Neural progenitor cell (in vitro differentiated cells): ENCODE measurements around the gene RTN4RL1. TPM values are rescaled to one million over a fixed set of nuclear protein-coding genes. Genes with fewer than 3 reads are reported as not detected.
A peak's percentile ranks its signal among the peaks of the same experiment; 100 is the strongest.

ENCODE experiments used
- DNase-seq: peaks from one replicate; pipeline ENCODE4 v3.0.0-alpha.2; 2016; ENCODE audit warnings: low spot score
- H2AFZ ChIP-seq: fragments of 200-600 bp; sonication (generic); replicated peaks from 2 replicates; pipeline ENCODE4 v1.6.1; 2016; ENCODE audit warnings: antibody characterized with exemption
- H3F3A ChIP-seq: fragments of 200-600 bp; sonication (generic); 2 replicates; pipeline ENCODE4 v1.6.1; 2016; ENCODE audit warnings: antibody characterized with exemption, low read depth
- H3K27ac ChIP-seq: fragments of 200-600 bp; sonication (generic); 2 replicates; pipeline ENCODE4 v1.5.1; 2016; ENCODE audit warnings: mild to moderate bottlenecking
- H3K27me3 ChIP-seq: fragments of 200-600 bp; sonication (generic); 2 replicates; pipeline ENCODE4 v1.6.1; 2016; ENCODE audit warnings: mild to moderate bottlenecking, moderate library complexity
- H3K36me3 ChIP-seq: fragments of 200-600 bp; sonication (generic); 2 replicates; pipeline ENCODE4 v1.5.1; 2016
- H3K4me1 ChIP-seq: fragments of 200-600 bp; sonication (generic); 2 replicates; pipeline ENCODE4 v1.6.1; 2016; ENCODE audit warnings: mixed run types
- H3K4me2 ChIP-seq: fragments of 200-600 bp; sonication (generic); 2 replicates; pipeline ENCODE4 v1.6.1; 2016
- H3K4me3 ChIP-seq: fragments of 200-600 bp; sonication (generic); 2 replicates; pipeline ENCODE4 v1.5.1; 2016
- H3K79me2 ChIP-seq: fragments of 200-600 bp; sonication (generic); 2 replicates; pipeline ENCODE4 v1.6.1; 2016; ENCODE audit warnings: low read depth
- H3K9ac ChIP-seq: fragments of 200-600 bp; sonication (generic); 2 replicates; pipeline ENCODE4 v1.6.1; 2016
- H3K9me3 ChIP-seq: fragments of 200-600 bp; sonication (generic); 2 replicates; pipeline ENCODE4 v1.5.1; 2016; ENCODE audit warnings: low read depth
- H4K20me1 ChIP-seq: fragments of 200-600 bp; sonication (generic); 2 replicates; pipeline ENCODE4 v1.6.1; 2016; ENCODE audit warnings: low read depth
- H3K27ac Mint-ChIP-seq: 3 replicates; pipeline ENCODE4 v1.8.0; 2021; ENCODE audit warnings: mixed read lengths
- H3K27me3 Mint-ChIP-seq: 2 replicates; pipeline ENCODE4 v1.8.0; 2022; ENCODE audit warnings: low read depth, mild to moderate bottlenecking, inconsistent platforms, moderate library complexity, mixed read lengths; ENCODE audit not compliant: insufficient read depth
- H3K36me3 Mint-ChIP-seq: 3 replicates; pipeline ENCODE4 v1.8.0; 2021; ENCODE audit warnings: mixed read lengths
- H3K4me1 Mint-ChIP-seq: 3 replicates; pipeline ENCODE4 v1.8.0; 2021; ENCODE audit warnings: mixed read lengths
- H3K4me3 Mint-ChIP-seq: 3 replicates; pipeline ENCODE4 v1.8.0; 2021; ENCODE audit warnings: mild to moderate bottlenecking, moderate library complexity, mixed read lengths
- H3K9me3 Mint-ChIP-seq: 3 replicates; pipeline ENCODE4 v1.8.0; 2020; ENCODE audit warnings: mixed read lengths
- EZH2 ChIP-seq: fragments of 200-600 bp; sonication (generic); IDR thresholded peaks from 2 replicates; pipeline ENCODE4 v1.6.1; 2017; ENCODE audit warnings: antibody characterized with exemption, mild to moderate bottlenecking, moderate library complexity
- EZH2phosphoT487 ChIP-seq: fragments of 200-600 bp; sonication (generic); IDR thresholded peaks from 2 replicates; pipeline ENCODE4 v1.6.1; 2017; ENCODE audit warnings: antibody characterized with exemption
- total RNA-seq: library from RNA; depleted of rRNA; stranded (reverse); fragments of >200 nt; gene quantifications from 2 replicates; pipeline ENCODE4 v1.2.3, GENCODE V29; 2015; ENCODE audit warnings: low replicate concordance
- TF ChIP-seq, protein P1 (sequence below): fragments of 200-600 bp; sonication (generic); IDR thresholded peaks from 2 replicates; pipeline ENCODE4 v1.5.1; 2017; ENCODE audit warnings: antibody characterized with exemption, mild to moderate bottlenecking

RTN4RL1 gene
- total RNA-seq, 1 donor from 2014 or later: 3.4 TPM

DNA sequence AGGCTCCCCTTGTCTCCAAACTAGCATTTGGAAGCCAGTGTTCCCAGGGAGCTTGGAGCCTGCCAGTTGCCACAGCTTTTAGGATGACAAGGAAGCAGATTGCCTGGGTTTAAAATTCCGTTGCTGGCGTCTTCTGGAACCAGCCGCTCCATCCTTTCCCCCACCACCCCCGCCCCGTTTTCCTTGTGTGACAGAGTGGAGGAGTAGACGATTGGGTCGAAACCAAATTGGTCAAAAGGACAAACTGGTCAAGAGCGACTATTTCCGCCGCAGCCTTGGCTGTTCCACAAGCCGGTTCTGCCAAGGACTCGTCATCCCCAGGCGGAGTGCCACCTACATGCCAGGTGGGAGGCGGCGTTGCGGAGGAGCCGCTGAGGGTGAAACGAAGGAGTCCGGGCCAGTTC lies 104.2 kb downstream of the RTN4RL1 start:
- Histone ChIP-seq H3K27ac (no peak overlapping the region), H4K20me1 (no peaks in the 10 kb centered on the region), H3F3A (peaks cover 7% of the 10 kb centered on the region), H3K79me2 (no peaks in the 10 kb centered on the region), H3K36me3 (no peaks in the 10 kb centered on the region), H3K9ac (no peak overlapping the region), H2AFZ (peak overlapping the region; percentile 18), H3K27me3 (peaks cover 7% of the 10 kb centered on the region), H3K9me3 (no peaks in the 10 kb centered on the region), H3K4me1 (peaks cover 10% of the 10 kb centered on the region), H3K4me2 (no peak overlapping the region), H3K4me3 (no peak overlapping the region)
- no peak overlapping the region for H3K4me3 Mint-ChIP-seq
- peaks cover 31% of the 10 kb centered on the region for H3K4me1 Mint-ChIP-seq
- H3K27ac Mint-ChIP-seq: no peak overlapping the region
- TF ChIP-seq EZH2 (no peak), EZH2phosphoT487 (no peak)
- TF ChIP-seq, protein P1, sequence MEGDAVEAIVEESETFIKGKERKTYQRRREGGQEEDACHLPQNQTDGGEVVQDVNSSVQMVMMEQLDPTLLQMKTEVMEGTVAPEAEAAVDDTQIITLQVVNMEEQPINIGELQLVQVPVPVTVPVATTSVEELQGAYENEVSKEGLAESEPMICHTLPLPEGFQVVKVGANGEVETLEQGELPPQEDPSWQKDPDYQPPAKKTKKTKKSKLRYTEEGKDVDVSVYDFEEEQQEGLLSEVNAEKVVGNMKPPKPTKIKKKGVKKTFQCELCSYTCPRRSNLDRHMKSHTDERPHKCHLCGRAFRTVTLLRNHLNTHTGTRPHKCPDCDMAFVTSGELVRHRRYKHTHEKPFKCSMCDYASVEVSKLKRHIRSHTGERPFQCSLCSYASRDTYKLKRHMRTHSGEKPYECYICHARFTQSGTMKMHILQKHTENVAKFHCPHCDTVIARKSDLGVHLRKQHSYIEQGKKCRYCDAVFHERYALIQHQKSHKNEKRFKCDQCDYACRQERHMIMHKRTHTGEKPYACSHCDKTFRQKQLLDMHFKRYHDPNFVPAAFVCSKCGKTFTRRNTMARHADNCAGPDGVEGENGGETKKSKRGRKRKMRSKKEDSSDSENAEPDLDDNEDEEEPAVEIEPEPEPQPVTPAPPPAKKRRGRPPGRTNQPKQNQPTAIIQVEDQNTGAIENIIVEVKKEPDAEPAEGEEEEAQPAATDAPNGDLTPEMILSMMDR: no peak
- H3K36me3 Mint-ChIP-seq: no peaks in the 10 kb centered on the region
- DNase-seq: no peak
- H3K9me3 Mint-ChIP-seq: no peaks in the 10 kb centered on the region
- no peaks in the 10 kb centered on the region for H3K27me3 Mint-ChIP-seq

DNA sequence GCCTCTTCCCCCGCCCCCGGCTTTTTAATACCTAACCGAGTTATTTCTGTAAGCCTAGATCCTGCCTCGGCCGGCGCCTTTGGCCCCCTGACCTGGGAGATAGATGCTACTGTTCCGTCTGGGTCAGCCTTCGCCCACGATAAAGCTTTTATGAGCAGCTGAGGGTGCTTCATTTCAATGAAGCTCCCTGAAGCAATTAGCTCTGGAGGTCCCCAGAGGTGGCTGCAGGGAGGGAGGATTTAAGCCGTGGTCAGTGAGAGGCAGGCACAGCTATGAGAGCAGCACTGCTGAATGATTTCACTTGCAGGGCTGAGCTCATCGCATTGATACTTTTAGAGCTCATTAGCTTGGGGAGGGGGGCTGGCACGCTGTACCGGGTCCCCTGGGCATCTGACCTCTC lies 105.9 kb downstream of the RTN4RL1 start:
- Histone ChIP-seq H3K9ac (no peak overlapping the region), H3K79me2 (no peaks in the 10 kb centered on the region), H3F3A (peaks cover 16% of the 10 kb centered on the region), H3K4me1 (peaks cover 19% of the 10 kb centered on the region), H3K9me3 (no peaks in the 10 kb centered on the region), H3K36me3 (no peaks in the 10 kb centered on the region), H3K4me3 (no peak overlapping the region), H2AFZ (no peak overlapping the region), H3K27me3 (peaks cover 13% of the 10 kb centered on the region), H3K27ac (no peak overlapping the region), H4K20me1 (no peaks in the 10 kb centered on the region), H3K4me2 (peak overlapping the region; percentile 49)
- H3K27ac Mint-ChIP-seq: peak overlapping the region; percentile 81
- H3K27me3 Mint-ChIP-seq: peaks cover 4% of the 10 kb centered on the region
- peak; percentile 67 for DNase-seq
- H3K9me3 Mint-ChIP-seq: no peaks in the 10 kb centered on the region
- no peaks in the 10 kb centered on the region for H3K36me3 Mint-ChIP-seq
- H3K4me3 Mint-ChIP-seq: no peak overlapping the region
- H3K4me1 Mint-ChIP-seq: peaks cover 44% of the 10 kb centered on the region
- TF ChIP-seq, protein P1: no peak
- TF ChIP-seq EZH2phosphoT487 (no peak), EZH2 (no peak)

DNA sequence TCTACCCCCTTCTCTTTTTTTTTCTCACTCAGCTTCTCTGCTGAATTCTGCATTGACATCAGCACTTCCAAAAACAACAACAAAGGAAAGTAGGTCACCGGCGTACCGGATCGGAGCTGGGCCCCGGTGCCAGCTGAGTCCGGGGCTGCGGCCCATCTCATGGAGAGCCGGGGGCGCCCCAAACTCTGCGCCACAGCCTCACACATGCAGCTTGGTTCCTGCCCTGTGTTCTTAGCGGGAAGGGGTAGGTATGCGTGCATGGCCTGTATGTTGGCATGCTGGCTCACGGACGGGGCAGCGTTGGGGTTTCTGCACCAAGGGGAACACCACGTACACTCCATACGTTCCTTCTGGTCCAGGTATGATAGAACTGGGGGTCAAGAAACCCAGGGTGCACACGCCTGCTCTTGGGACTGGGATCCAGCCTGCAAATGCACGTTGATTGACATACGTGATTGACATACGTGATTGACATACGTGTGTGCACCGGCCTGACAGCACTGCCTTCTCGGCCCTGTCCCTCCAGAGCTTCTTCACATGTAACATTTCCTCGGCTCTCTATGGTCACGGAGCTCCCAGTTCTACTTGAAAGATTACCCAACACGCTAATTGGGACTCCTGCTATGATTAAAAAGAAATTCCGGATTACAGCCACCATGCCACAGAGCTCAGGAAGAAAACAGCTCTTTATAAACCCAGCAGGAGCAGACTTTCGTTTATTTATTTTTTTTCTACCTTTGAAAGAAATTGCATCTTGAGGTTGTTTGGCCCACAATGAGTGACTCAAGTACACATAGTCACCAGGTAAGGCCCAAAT lies 106.6 kb downstream of the RTN4RL1 start:
- Mint-ChIP-seq H3K36me3 (no peaks in the 10 kb centered on the region), H3K4me3 (peak overlapping the region; percentile 34), H3K27ac (peak overlapping the region; percentile 75), H3K4me1 (peaks cover 44% of the 10 kb centered on the region), H3K27me3 (peaks cover 7% of the 10 kb centered on the region), H3K9me3 (peaks cover 2% of the 10 kb centered on the region)
- no peak for TF ChIP-seq EZH2
- no peak for TF ChIP-seq EZH2phosphoT487
- Histone ChIP-seq H3F3A (peaks cover 20% of the 10 kb centered on the region), H3K9ac (no peak overlapping the region), H3K4me1 (peaks cover 19% of the 10 kb centered on the region), H3K4me3 (no peak overlapping the region), H2AFZ (no peak overlapping the region), H3K27me3 (peaks cover 14% of the 10 kb centered on the region), H3K79me2 (no peaks in the 10 kb centered on the region), H3K27ac (no peak overlapping the region), H3K4me2 (peak overlapping the region; percentile 49), H3K36me3 (no peaks in the 10 kb centered on the region), H3K9me3 (no peaks in the 10 kb centered on the region), H4K20me1 (no peaks in the 10 kb centered on the region)
- no peak for DNase-seq
